Panc1 (cell line): ENCODE measurements around the gene NINL.

Experiments
- CTCF ChIP-seq: fragments of 450-650 bp; IDR thresholded peaks from 2 replicates; pipeline ENCODE4 v1.5.1; 2017; ENCODE audit warnings: mild to moderate bottlenecking
- POLR2AphosphoS5 ChIP-seq: IDR thresholded peaks from 2 replicates; pipeline ENCODE4 v1.6.1; 2012; ENCODE audit warnings: mild to moderate bottlenecking, low read depth, low read length, moderate library complexity
- SIN3A ChIP-seq: IDR thresholded peaks from 2 replicates; pipeline ENCODE4 v1.6.1; 2012; ENCODE audit warnings: low read depth, mild to moderate bottlenecking, low read length, moderate library complexity, borderline replicate concordance; ENCODE audit not compliant: insufficient read depth
- TCF7L2 ChIP-seq: IDR thresholded peaks from 2 replicates; pipeline ENCODE4 v1.6.1; 2011; ENCODE audit warnings: mild to moderate bottlenecking, low read depth, low read length, inconsistent platforms
- TF ChIP-seq, protein P1 (sequence below), 2 experiments: IDR thresholded peaks; 2 replicates each; pipeline ENCODE4 v1.6.1; 2011 to 2012; ENCODE audit warnings: low read depth in 2 of 2, control low read depth in 1 of 2, low read length in 1 of 2, mild to moderate bottlenecking in 1 of 2, moderate library complexity in 1 of 2; ENCODE audit not compliant: insufficient read depth in 1 of 2

DNA sequence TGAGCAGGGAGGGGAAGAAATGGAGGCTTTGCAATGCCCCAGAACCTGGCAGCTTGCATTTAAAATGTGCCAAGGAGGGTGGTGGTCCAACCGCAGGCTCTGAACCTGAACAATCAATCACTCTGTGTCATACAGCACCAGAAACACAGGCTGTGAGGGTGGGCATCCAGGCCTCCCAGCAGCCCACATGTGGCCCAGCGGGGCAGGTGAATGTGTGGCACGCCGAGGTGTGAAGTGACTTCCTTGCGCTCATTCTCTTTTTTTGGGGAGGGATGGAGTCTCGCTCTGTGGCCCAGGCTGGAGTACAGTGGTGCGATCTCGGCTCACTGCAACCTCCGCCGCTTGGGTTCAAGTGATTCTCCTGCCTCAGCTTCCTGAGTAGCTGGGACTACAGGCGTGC, 97.4 kb downstream of the NINL start:
- no peak for TF ChIP-seq CTCF
- no peak for TF ChIP-seq POLR2AphosphoS5
- TF ChIP-seq, protein P1, sequence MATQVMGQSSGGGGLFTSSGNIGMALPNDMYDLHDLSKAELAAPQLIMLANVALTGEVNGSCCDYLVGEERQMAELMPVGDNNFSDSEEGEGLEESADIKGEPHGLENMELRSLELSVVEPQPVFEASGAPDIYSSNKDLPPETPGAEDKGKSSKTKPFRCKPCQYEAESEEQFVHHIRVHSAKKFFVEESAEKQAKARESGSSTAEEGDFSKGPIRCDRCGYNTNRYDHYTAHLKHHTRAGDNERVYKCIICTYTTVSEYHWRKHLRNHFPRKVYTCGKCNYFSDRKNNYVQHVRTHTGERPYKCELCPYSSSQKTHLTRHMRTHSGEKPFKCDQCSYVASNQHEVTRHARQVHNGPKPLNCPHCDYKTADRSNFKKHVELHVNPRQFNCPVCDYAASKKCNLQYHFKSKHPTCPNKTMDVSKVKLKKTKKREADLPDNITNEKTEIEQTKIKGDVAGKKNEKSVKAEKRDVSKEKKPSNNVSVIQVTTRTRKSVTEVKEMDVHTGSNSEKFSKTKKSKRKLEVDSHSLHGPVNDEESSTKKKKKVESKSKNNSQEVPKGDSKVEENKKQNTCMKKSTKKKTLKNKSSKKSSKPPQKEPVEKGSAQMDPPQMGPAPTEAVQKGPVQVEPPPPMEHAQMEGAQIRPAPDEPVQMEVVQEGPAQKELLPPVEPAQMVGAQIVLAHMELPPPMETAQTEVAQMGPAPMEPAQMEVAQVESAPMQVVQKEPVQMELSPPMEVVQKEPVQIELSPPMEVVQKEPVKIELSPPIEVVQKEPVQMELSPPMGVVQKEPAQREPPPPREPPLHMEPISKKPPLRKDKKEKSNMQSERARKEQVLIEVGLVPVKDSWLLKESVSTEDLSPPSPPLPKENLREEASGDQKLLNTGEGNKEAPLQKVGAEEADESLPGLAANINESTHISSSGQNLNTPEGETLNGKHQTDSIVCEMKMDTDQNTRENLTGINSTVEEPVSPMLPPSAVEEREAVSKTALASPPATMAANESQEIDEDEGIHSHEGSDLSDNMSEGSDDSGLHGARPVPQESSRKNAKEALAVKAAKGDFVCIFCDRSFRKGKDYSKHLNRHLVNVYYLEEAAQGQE (IDR thresholded peaks at IDR 0.05; ENCODE audit: insufficient read depth in 1 of 2, low read depth in 2 of 2, low read length in 1 of 2) = no peak
- no peak for TF ChIP-seq SIN3A
- TF ChIP-seq TCF7L2 = no peak
